CD4-positive, alpha-beta T cell treated with Interleukin-1 beta for 1 hour (primary cell): ENCODE measurements around the gene BMP4.

ENCODE experiments used
- DNase-seq, 2 donors: peaks; one replicate each; pipeline ENCODE4 v3.0.0-alpha.2; 2020 to 2022

BMP4 gene

GRCh38 chr14:53963320-53964227 is 6.9 kb upstream of the BMP4 start:
- no peak for DNase-seq

DNA sequence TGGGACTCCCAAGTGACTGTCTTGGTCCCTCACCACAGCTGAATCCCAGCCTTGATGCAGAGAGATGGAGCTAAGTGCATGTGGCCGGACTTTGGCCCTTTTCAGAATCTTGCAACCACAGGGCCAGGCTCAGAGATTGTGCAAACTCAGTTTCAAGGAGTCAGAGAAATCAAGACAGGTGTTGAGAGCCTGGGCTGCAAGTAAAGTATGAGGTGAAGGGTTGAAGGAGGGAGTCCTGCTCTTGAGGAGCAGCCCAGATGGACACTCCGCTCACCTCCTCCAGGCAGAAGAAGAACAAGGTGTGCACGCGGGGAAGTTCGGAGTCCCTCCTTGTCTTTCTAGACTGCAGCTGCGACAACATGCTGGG is 6.3 kb upstream of the BMP4 start:
- no peak for DNase-seq

DNA sequence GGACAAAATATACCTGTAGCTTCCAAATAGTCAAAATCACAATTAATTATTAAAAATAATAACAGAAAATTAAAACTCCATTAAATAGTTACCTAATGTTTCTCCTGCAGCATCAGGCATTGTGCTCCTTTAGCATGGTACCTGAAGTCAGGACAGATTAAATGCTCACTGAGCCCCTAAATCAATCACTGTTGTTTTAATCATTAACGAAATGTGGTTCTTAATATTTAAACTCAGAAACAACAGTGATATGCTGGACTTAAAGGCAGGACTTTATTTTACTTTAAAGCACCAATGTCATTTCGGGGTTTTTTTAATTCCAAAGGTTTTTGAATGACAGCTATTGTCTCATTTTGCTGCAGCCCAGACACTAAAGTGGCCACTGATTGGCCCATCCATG is 2.0 kb upstream of the BMP4 start:
- DNase-seq = no peak

DNA sequence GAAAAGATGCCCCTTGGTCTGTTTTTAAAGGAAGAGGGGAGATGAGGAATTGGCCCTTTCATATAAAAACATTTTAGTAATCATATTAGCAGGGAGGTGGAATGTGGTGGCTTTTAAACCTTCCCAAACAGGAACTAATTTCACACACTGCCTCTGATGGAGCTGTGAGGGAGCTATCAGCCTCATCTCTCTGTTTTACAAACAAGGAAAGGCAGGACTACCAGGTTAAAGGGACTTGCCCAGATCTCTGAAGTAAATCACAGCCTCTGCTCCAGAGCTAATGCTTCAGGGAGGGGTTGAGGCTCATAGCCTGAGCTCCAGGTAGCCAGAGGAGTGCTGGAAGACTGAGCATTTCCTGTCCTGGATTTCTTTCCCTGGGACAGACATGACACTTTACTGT is 1.1 kb upstream of the BMP4 start:
- DNase-seq = no peak

DNA sequence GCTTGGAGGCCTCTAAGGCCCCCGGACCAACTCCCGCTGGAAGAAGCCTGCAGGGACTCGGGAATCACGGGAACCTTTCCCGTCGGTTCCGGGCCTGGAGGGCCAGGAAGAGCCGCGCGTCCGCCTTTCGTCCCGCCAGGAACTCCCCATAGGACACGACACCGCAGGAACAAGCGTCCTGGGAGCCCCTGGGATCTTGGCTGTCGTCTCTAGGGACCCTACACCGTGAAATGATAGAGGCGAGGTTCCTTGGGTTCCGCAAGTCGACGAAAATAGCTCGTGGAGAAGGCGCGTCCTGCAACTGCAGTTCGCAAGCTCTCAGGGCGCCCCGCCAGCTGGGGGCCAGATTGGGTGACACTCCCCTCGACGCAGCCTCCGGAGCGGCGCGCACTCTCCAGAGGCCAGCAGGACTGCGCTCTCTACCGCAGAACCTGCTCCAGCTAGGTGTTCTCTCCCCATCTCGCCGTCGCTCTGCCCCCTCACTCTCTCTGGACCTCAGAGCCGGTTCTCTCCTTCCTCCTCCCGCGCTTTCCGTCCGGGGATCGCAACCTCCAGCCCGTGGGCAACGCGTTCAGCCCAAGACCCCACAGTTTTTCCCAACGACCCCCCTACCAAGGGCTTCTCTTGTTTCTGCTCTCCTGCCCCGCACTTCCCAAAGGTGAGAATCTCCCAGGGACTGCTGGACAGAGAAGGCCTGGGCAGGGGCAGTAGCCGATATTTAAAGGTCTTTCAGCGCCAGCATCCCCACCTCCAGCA is 776 bp downstream of the BMP4 start:
- no peak for DNase-seq

DNA sequence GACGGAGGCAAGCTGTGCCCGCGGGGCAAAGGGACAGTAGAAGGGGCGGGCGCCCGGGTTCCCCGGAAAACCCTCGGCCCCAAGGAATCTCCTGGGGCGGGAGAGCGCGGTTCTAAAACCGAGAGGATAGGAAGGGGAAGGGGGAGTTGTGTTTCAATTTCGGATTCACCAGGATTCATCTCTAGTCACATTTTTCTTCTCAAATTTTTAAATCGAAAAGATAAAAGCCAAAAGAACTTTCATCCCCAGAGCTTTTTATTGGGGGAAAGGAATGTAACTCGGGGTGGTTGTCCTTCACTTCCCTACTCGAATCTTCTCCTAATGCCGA is 1.4 kb downstream of the BMP4 start:
- no peak for DNase-seq

DNA sequence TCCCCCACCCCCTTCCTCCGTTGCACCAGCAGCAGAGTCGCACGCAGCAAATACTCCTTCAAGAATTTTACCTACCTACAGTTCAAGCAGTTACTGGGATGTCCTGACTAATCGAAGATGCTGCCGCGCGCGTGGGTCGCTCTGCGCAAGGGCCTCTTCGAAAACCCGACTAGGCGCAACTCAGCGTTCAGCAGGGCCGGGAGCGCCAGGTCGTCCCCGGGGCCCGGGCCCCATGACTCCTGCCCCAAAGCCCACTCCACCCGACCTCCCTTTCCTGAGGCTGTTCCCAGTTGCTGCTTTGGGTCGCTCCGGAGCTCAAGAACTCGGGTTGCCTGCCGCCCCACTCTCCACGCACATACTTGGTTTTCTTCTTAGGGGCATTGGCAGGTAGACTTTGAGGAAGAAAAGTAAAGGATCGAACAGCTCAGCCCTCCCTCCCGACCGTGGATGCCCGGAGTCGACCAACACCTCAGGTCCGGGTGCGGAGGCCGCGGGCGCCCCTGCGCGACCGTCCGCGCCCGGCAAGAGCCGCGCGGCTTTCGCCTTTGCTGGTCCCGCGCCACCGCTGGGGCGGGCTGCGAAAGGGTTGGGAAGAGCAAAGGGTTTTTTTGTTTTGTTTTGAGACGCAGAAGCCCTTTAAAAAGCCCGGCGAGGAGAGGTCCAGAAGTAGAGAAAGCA is 1.9 kb downstream of the BMP4 start:
- DNase-seq = no peak

DNA sequence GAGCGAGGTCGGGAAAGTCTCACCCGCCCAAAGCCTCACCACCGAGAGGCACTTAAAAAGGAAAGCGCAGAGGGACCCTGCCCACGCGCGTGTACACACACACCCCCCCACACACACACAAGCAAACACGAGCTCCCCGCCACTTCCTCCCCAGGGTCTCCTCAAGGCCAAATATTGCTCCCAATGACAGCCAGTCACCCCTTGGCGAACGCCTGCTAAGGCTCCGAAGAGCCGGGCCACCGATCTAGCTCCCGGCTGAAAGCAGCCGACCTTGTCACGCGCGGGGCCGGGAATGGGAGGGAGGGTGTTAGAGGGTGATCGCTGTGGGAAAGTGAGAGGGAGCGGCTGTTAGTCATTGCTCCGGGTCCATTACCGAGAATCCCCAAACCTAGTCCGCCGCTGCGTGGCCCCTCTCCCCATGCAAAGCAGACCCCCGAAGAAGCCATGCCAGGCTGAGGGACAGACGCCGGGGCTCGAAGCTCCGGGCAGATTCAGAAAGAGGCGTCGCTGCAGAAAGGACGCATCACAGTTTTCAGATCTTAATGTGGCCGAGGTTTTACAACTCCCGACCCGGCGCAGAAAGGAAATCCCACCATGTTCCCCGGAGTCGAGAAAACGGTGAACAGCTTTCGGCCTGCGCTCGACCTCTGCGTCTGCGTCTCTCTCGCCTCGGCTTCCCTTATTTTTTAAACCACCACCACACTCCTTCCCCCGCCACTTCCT is 2.6 kb downstream of the BMP4 start:
- no peak for DNase-seq

- no peak for DNase-seq
Measured at GRCh38 chr14:53953002-53953827, 3.4 kb downstream of the BMP4 start.

GRCh38 chr14:53952533-53952932 is 4.1 kb downstream of the BMP4 start:
- DNase-seq = no peak

DNA sequence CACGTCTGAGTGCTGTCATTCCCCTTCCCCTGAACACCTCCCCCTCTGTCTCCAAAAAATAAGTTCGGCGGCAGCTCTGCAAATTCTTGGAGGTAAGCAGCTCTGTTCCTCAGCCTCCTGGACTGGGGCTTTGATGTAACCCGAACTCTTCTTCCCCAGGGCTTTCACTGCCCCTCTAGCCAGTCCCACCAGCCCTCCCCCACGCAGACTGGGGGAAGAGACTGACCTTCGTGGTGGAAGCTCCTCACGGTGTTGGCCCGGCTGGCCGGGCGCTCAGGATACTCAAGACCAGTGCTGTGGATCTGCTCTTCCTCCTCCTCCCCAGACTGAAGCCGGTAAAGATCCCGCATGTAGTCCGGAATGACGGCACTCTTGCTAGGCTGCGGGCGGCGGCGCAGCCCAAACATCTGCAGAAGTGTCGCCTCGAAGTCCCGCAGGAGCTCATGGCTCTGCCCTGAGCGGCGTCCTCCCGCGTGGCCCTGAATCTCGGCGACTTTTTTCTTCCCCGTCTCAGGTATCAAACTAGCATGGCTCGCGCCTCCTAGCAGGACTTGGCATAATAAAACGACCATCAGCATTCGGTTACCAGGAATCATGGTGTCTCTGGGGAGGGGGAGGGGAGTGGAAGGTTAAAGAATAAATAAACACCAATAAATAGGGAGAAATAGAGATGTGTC is 4.9 kb downstream of the BMP4 start:
- no peak for DNase-seq

GRCh38 chr14:53951243-53951626 is 5.4 kb downstream of the BMP4 start:
- DNase-seq = no peak

- DNase-seq = no peak
Measured at GRCh38 chr14:53950031-53950793, 6.4 kb downstream of the BMP4 start.

- DNase-seq = no peak
Measured at GRCh38 chr14:53949201-53949600, 7.4 kb downstream of the BMP4 start.

DNA sequence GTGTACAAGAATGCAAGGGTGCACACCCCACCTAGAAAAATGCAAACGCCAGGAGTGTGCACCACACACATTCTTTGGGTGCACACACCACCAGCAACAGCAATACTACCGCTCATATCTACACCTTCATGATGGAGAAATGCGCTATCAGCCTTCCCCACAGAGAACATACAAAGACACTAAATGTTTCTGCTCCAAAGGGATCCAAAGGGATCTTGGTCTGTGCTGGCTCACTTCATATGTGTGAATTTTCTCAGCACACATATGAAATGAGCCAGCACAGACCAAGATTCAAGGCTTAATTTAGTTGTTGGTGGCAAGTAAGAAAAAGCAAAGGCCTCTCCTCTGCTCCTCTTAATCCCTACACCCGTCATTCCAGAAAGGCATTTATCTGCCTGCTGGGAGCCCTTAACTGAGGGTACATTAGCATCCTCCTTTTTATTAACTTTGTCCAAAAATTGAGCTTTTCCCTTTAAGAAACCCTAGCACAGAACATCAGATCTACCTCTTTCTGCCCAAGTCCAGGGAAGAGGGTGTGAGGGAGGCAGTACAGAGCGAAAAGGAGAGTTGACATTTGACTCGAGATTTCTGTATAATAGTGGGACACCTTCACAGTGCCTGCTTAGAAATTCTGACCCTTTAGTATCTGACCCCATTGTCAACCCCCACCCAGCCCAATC is 8.3 kb downstream of the BMP4 start:
- DNase-seq = no peak

GRCh38 chr14:53947452-53948204 is 9.0 kb downstream of the BMP4 start:
- no peak for DNase-seq

- no peak for DNase-seq
Measured at GRCh38 chr14:53947094-53947445, 9.6 kb downstream of the BMP4 start.

- DNase-seq = no peak
Measured at GRCh38 chr14:53946404-53947093, 10.1 kb downstream of the BMP4 start.

DNA sequence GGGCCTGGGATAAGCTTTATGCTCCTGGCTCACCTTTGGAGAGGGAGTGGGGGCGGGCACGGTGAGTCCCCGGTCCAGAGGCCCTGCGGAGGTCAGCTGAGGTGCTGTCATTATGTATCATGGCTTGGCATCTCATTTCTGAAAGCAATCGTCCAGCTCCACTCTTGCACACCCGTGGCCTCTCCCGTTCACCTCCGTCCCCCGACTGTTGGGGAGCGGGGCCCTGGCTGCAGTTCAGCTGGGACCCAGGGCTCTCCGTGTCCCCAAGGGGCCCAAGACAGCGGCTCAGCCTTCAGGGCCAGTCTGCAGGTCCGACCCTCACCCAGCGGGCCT is 10.6 kb downstream of the BMP4 start:
- no peak for DNase-seq
